GM12878 (cell line): ENCODE measurements around the gene FOXK2. TPM values are rescaled to one million over a fixed set of nuclear protein-coding genes. Genes with fewer than 3 reads are reported as not detected.

Experiments used
- ATAC-seq: fragments of 200-7000 bp; cut with Tn5 transposase; 3 replicates; pipeline ENCODE4 v1.9.1; 2020; ENCODE audit warnings: mild to moderate bottlenecking, moderate library complexity
- BruUV-seq: library from RNA; stranded (reverse); fragments of 400-500 nt; replicated peaks from 2 replicates; lab custom pipeline; 2021; lab: Mats Ljungman, UMichigan
- CTCF ChIA-PET: fragments of 300-600 bp; sonication (Branson Sonifier 250); formaldehyde crosslinking; extraction: SDS; loops from one replicate; lab custom pipeline; 2021; ENCODE audit warnings: inconsistent platforms; lab: Yijun Ruan, JAX
- POLR2A ChIA-PET: fragments of 350-600 bp; formaldehyde crosslinking; extraction: SDS; loops from one replicate; lab custom pipeline; 2021; ENCODE audit warnings: inconsistent platforms; lab: Charles Lee
- RAD21 ChIA-PET: fragments of 300-600 bp; sonication (Branson Sonifier 250); formaldehyde crosslinking; loops from one replicate; lab custom pipeline; 2023; ENCODE audit warnings: antibody characterized with exemption; ENCODE audit not compliant: unreplicated experiment; lab: Charles Lee
- SMC1A ChIA-PET: fragments of 300-600 bp; sonication (Branson Sonifier 250); formaldehyde crosslinking; loops from one replicate; lab custom pipeline; 2023; ENCODE audit not compliant: unreplicated experiment, uncharacterized antibody; lab: Charles Lee
- DNase-seq: peaks from one replicate; pipeline ENCODE4 v3.0.0-alpha.2; 2011; ENCODE audit warnings: low read depth, low spot score
- FAIRE-seq: peaks from 3 replicates; lab custom pipeline; 2011; peaks lifted over from hg19 to GRCh38; lab: Jason Lieb, UNC
- H2AFZ ChIP-seq: 2 replicates; pipeline ENCODE4 v1.6.0; 2011; ENCODE audit warnings: low read depth, low read length, control low read depth; ENCODE audit not compliant: control insufficient read depth
- H3K27ac ChIP-seq: 2 replicates; pipeline ENCODE4 v1.5.1; 2011; ENCODE audit warnings: control low read depth; ENCODE audit not compliant: control insufficient read depth, insufficient read depth
- H3K27me3 ChIP-seq, 2 experiments: replicated peaks in 1 of 2; 2 replicates each; pipeline versions ENCODE4 v1.6.0 to v1.6.1; 2011; ENCODE audit warnings: low read length in 1 of 2; ENCODE audit not compliant: control insufficient read depth in 2 of 2, insufficient read depth in 2 of 2
- H3K36me3 ChIP-seq, 2 experiments: 2 replicates each; pipeline ENCODE4 v1.5.1; 2011; ENCODE audit warnings: low read length in 1 of 2; ENCODE audit not compliant: control insufficient read depth in 2 of 2, insufficient read depth in 2 of 2
- H3K4me1 ChIP-seq: 2 replicates; pipeline ENCODE4 v1.6.1; 2011; ENCODE audit warnings: mild to moderate bottlenecking, low read length, moderate library complexity, mixed read lengths; ENCODE audit not compliant: control insufficient read depth, insufficient read depth
- H3K4me2 ChIP-seq: 2 replicates; pipeline ENCODE4 v1.6.0; 2011; ENCODE audit warnings: control low read depth; ENCODE audit not compliant: control insufficient read depth, insufficient read depth
- H3K4me3 ChIP-seq: fragments of 200-600 bp; sonication (generic); 2 replicates; pipeline ENCODE4 v1.5.1; 2016
- H3K79me2 ChIP-seq: 2 replicates; pipeline ENCODE4 v1.6.0; 2011; ENCODE audit warnings: low read length; ENCODE audit not compliant: control insufficient read depth, insufficient read depth
- H3K9ac ChIP-seq: 2 replicates; pipeline ENCODE4 v1.8.0; 2011; ENCODE audit warnings: low read length, control low read depth, mixed read lengths; ENCODE audit not compliant: control insufficient read depth, insufficient read depth
- H3K9me3 ChIP-seq: replicated peaks from 3 replicates; pipeline ENCODE4 v1.5.1; 2011; ENCODE audit warnings: mild to moderate bottlenecking, low read length; ENCODE audit not compliant: control insufficient read depth, insufficient read depth
- H4K20me1 ChIP-seq: 2 replicates; pipeline ENCODE4 v1.6.0; 2011; ENCODE audit not compliant: control insufficient read depth, insufficient read depth
- ELK1 ChIP-seq: IDR thresholded peaks from 2 replicates; pipeline ENCODE4 v1.6.1; 2012; ENCODE audit warnings: low read depth, low read length, improper control_type of control experiment
- ZBTB11 ChIP-seq: fragments of 450-650 bp; formaldehyde crosslinking; IDR thresholded peaks from 2 replicates; pipeline ENCODE4 v1.5.0; 2022; ENCODE audit warnings: mild to moderate bottlenecking, missing genetic modification characterization
- WGBS: methylation state at CpG from one replicate; pipeline ENCODE4 v1.1.6; 2016; ENCODE audit warnings: low lambda C conversion rate; ENCODE audit not compliant: insufficient replicate concordance, insufficient coverage; ENCODE audit errors: missing lambda C conversion rate; 5-methylcytosine and 5-hydroxymethylcytosine counted together
- in situ Hi-C: fragments of 300-500 bp; cut with MboI; formaldehyde crosslinking; loops from 9 replicates; pipeline ENCODE4 v1.14.3; 2018; ENCODE audit warnings: mixed read lengths
- intact Hi-C: fragments of 100-400 bp; cut with micrococcal nuclease; formaldehyde crosslinking; loops from one replicate; pipeline ENCODE4 v1.14.2; 2022; ENCODE audit not compliant: unreplicated experiment
- polyA plus RNA-seq, 11 experiments: library from polyadenylated mRNA; depleted of rRNA in 4 of 11; unstranded in 6 of 11; stranded (reverse) in 5 of 11; fragments of >200 nt; fragmentation: Nextera tagmentation in 4 of 11; fragmentation: Illumina TruSeq in 1 of 11; extraction: Ambion mirVana in 4 of 11; extraction: Trizol in 1 of 11; gene quantifications; 1 replicate in 1 of 11; 2 replicates in 10 of 11; pipeline versions ENCODE4 v1.2.1 to v1.2.3, GENCODE V29; 2011 to 2016; ENCODE audit warnings: inconsistent platforms in 2 of 11, missing spikeins in 2 of 11, low read depth in 1 of 11
- total RNA-seq, 4 experiments: library from RNA; depleted of rRNA in 3 of 4; stranded (reverse); fragments of >200 nt in 3 of 4; fragmentation: Illumina TruSeq in 1 of 4; extraction: Trizol in 1 of 4; gene quantifications; 2 replicates each; pipeline versions ENCODE4 v1.2.1 to v1.2.3, GENCODE V29; 2013 to 2021
- TF ChIP-seq, protein P1 (sequence below): fragments of 450-650 bp; IDR thresholded peaks from 2 replicates; pipeline ENCODE4 v1.6.1; 2017; ENCODE audit warnings: mild to moderate bottlenecking, moderate library complexity
- TF ChIP-seq, protein P2 (sequence below): IDR thresholded peaks from 2 replicates; pipeline ENCODE4 v1.6.1; 2012; ENCODE audit warnings: improper control_type of control experiment, low read depth, low read length; ENCODE audit not compliant: insufficient replicate concordance
- TF ChIP-seq, protein P3 (sequence below): fragments of 450-650 bp; IDR thresholded peaks from 2 replicates; pipeline ENCODE4 v1.6.1; 2018; ENCODE audit warnings: mild to moderate bottlenecking, low read depth, moderate library complexity; ENCODE audit not compliant: partially characterized antibody

FOXK2 gene
- total and polyA plus RNA-seq, 10 of the 15 experiments (the other 5 are each of a cell fraction or from before 2014, with no cell fraction given): 2.4 to 56.8 (median 34.4) TPM

- ChIA-PET POLR2A (no interaction called here), RAD21 (no interaction called here), SMC1A (no interaction called here), CTCF (no interaction called here)
- Histone ChIP-seq H3K4me3 (no peak overlapping the region), H3K4me2 (no peak overlapping the region), H4K20me1 (peaks cover 6% of the 10 kb centered on the region), H3K27ac (no peak overlapping the region), H2AFZ (no peak overlapping the region), H3K9me3 (no peaks in the 10 kb centered on the region), H3K9ac (no peak overlapping the region), H3K27me3 (no peaks in the 10 kb centered on the region), H3K36me3 (no peaks in the 10 kb centered on the region), H3K4me1 (no peaks in the 10 kb centered on the region), H3K79me2 (peaks cover 23% of the 10 kb centered on the region)
- 62% methylated on average over 10 of the region's 10 CpGs for WGBS
- BruUV-seq: no TSS peak
- FAIRE-seq (no peak), ATAC-seq (no peak), DNase-seq (no peak)
- in situ Hi-C loops: loop anchor here (10.0 kb wide), 1 partner anchor 94 kb away; no protein-coding TSS in a partner anchor
- intact Hi-C loops: no loop called here
- no peak for TF ChIP-seq ZBTB11 (CRISPR knock-in tag)
- TF ChIP-seq, protein P1, sequence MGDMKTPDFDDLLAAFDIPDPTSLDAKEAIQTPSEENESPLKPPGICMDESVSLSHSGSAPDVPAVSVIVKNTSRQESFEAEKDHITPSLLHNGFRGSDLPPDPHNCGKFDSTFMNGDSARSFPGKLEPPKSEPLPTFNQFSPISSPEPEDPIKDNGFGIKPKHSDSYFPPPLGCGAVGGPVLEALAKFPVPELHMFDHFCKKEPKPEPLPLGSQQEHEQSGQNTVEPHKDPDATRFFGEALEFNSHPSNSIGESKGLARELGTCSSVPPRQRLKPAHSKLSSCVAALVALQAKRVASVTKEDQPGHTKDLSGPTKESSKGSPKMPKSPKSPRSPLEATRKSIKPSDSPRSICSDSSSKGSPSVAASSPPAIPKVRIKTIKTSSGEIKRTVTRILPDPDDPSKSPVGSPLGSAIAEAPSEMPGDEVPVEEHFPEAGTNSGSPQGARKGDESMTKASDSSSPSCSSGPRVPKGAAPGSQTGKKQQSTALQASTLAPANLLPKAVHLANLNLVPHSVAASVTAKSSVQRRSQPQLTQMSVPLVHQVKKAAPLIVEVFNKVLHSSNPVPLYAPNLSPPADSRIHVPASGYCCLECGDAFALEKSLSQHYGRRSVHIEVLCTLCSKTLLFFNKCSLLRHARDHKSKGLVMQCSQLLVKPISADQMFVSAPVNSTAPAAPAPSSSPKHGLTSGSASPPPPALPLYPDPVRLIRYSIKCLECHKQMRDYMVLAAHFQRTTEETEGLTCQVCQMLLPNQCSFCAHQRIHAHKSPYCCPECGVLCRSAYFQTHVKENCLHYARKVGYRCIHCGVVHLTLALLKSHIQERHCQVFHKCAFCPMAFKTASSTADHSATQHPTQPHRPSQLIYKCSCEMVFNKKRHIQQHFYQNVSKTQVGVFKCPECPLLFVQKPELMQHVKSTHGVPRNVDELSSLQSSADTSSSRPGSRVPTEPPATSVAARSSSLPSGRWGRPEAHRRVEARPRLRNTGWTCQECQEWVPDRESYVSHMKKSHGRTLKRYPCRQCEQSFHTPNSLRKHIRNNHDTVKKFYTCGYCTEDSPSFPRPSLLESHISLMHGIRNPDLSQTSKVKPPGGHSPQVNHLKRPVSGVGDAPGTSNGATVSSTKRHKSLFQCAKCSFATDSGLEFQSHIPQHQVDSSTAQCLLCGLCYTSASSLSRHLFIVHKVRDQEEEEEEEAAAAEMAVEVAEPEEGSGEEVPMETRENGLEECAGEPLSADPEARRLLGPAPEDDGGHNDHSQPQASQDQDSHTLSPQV: no peak
- TF ChIP-seq, protein P2, sequence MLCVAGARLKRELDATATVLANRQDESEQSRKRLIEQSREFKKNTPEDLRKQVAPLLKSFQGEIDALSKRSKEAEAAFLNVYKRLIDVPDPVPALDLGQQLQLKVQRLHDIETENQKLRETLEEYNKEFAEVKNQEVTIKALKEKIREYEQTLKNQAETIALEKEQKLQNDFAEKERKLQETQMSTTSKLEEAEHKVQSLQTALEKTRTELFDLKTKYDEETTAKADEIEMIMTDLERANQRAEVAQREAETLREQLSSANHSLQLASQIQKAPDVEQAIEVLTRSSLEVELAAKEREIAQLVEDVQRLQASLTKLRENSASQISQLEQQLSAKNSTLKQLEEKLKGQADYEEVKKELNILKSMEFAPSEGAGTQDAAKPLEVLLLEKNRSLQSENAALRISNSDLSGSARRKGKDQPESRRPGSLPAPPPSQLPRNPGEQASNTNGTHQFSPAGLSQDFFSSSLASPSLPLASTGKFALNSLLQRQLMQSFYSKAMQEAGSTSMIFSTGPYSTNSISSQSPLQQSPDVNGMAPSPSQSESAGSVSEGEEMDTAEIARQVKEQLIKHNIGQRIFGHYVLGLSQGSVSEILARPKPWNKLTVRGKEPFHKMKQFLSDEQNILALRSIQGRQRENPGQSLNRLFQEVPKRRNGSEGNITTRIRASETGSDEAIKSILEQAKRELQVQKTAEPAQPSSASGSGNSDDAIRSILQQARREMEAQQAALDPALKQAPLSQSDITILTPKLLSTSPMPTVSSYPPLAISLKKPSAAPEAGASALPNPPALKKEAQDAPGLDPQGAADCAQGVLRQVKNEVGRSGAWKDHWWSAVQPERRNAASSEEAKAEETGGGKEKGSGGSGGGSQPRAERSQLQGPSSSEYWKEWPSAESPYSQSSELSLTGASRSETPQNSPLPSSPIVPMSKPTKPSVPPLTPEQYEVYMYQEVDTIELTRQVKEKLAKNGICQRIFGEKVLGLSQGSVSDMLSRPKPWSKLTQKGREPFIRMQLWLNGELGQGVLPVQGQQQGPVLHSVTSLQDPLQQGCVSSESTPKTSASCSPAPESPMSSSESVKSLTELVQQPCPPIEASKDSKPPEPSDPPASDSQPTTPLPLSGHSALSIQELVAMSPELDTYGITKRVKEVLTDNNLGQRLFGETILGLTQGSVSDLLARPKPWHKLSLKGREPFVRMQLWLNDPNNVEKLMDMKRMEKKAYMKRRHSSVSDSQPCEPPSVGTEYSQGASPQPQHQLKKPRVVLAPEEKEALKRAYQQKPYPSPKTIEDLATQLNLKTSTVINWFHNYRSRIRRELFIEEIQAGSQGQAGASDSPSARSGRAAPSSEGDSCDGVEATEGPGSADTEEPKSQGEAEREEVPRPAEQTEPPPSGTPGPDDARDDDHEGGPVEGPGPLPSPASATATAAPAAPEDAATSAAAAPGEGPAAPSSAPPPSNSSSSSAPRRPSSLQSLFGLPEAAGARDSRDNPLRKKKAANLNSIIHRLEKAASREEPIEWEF: no peak
- TF ChIP-seq, protein P3, sequence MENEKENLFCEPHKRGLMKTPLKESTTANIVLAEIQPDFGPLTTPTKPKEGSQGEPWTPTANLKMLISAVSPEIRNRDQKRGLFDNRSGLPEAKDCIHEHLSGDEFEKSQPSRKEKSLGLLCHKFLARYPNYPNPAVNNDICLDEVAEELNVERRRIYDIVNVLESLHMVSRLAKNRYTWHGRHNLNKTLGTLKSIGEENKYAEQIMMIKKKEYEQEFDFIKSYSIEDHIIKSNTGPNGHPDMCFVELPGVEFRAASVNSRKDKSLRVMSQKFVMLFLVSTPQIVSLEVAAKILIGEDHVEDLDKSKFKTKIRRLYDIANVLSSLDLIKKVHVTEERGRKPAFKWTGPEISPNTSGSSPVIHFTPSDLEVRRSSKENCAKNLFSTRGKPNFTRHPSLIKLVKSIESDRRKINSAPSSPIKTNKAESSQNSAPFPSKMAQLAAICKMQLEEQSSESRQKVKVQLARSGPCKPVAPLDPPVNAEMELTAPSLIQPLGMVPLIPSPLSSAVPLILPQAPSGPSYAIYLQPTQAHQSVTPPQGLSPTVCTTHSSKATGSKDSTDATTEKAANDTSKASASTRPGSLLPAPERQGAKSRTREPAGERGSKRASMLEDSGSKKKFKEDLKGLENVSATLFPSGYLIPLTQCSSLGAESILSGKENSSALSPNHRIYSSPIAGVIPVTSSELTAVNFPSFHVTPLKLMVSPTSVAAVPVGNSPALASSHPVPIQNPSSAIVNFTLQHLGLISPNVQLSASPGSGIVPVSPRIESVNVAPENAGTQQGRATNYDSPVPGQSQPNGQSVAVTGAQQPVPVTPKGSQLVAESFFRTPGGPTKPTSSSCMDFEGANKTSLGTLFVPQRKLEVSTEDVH: no peak
- no peak for TF ChIP-seq ELK1
Observed at GRCh38 chr17:82650723-82651122, 131.2 kb downstream of the FOXK2 start.
